NCI-H748 (cell line): ENCODE measurements around the gene RNF144A.

Source experiments
- DNase-seq: peaks from one replicate; lab custom pipeline; 2025; ENCODE audit not compliant: unreplicated experiment; lab: John Stamatoyannopoulos, UW

The RNF144A gene

DNA sequence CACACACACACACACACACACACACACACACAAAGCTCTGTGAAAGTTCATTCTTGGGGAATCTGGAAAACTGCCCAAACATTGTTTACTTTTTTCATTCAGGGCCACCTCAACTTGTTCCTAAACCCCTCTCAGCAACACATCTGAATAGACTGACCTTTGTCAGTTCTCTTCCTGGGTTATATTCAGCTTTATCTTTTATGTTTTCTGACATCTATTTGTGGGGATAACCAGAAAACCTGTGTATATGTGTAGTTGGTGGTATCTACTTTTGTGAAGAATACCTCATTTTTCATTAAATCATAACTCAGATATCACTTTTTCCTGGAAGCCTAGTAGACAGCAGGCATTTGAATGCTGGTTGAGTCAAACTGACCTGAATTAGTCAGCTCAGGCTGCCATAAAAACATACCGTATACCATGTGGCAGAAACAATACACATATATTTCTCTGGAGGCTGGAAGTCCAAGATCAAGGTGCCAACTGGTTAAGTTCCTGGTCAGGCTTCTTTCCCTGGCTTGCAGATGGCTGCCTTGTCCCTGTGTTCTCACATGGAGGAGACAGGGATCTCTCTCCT, 11.0 kb upstream of the RNF144A start:
- peak; percentile 54 for DNase-seq

DNA sequence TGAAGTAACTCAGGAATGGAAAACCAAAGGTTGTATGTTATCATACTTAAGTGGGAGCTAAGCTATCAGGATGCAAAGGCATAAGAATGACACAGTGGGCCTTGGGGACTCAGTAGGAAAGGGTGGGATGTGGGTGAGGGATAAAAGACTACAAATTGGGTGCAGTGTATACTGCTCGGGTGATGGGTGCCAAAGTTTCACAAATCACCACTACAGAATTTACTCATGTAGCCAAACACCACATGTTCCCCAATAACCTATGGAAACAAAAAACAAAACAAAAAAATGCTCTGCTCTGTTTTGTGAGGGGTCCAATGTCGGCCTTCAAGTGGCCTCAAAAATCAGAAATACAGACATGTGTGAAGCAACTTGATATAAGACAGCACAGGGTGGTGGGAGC, 8.9 kb upstream of the RNF144A start:
- DNase-seq: no peak

DNA sequence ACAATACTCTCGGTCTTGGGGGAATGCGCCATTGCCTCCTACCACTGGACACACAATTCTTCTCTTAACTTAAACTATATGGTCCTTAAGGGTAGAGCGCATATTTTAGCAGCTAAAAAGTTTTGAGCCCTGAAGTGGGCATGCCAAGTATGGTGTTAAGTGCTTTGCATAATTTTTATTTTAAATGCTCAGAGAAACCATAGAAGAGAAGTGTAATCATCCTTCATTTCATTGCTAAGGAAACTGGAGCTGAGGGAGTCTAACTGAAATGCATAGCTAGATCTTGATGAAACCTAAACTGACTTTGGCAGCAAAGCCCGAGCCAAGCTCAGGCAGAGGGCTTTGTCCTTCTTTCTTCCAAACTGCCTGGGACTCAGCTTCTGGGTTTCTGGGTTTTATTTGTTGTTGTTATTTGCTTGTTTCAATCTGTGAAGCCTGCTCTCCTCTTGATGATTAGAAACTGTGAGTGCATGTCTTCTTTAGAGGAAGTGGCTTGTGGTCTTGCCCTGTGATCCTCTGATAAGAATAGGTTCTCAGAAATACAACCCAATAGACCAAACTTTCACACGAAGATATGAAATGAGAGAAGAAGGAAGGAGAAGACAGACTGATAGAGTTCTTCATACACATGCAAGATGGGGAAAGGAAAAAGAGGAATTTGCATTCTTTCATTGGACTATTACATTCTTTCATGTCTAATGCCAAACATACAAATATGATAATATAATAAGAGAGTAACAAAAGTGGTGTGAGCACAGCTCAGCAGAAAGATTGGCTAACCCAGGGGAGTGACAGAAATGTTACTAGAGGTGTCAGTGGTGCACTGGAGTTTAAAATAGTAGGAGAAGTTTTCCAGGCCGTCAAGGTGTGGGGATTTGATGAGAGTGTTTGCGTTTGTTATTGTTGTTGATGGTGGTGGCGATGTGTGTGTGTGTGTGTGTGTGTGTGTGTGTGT, 7.5 kb upstream of the RNF144A start:
- DNase-seq: no peak

DNA sequence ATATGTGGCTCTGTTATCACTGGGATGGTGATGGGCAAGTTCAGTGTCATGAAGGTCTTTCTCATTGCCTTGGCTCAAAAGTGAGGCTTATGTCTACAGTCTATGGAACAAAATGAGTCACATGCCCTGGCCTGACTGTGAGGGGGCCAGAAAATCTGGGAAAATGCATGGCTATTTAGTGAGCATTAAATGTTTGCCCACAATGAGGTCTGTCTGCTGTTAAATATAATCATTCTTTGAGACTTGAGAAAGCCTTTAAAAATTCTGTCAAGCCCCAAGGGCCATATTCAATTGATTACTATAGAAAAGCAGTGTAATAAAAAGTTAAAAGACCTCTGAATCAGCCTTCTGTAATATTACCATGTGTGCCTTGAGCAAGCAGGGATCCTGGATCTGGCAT, 5.5 kb upstream of the RNF144A start:
- no peak for DNase-seq

DNA sequence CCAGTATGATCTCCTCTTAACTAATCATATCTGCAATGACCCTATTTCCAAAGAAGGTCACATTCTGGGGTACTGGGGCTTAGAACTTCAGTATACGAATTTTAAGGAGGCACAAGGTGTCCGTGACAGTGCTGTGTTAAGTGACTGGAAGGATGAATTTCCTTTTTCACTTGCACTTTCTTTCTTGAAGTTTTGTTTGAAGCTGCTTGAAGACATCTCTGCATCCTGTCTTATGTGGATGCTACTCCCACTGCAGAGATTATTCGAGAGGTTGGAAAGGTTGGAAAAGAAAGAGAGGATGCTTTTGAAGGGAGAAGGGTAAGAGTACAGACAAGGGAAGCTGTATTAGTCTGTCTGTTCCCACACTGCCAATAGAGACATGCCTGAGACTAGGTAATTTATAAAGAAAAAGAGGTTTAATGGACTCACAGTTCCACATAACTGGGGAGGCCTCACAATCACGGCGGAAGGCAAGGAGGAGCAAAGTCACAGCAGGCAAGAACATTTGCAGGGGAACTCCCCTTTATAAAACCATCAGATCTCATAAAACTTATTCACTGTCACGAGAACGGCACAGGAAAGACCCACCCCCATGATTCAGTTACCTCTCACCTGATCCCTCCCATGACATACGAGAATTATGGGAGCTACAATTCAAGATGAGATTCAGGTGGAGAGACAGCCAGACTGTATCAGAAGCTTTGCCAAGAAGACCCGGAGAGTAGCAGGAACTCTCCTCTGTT, 3.6 kb upstream of the RNF144A start:
- no peak for DNase-seq

DNA sequence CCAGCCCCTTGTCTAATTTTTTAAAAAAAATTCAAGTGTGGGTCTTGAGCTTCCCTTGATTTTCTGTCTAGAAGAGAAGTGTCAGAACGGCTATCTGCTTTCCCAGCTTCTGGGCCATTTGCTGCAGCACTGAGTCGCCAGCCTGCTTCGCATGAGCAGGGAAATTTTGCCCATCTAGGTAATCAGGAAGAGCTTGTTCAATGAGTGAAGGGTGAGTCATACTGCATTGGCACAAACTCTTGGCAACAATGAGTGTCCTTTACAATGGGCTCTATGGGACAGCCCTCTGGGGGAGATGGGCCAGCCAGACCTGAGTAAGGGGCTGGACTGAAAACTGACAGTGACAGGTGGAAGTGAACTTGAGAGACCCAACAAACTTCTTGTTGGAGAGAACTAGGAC, 2.4 kb upstream of the RNF144A start:
- no peak for DNase-seq

DNA sequence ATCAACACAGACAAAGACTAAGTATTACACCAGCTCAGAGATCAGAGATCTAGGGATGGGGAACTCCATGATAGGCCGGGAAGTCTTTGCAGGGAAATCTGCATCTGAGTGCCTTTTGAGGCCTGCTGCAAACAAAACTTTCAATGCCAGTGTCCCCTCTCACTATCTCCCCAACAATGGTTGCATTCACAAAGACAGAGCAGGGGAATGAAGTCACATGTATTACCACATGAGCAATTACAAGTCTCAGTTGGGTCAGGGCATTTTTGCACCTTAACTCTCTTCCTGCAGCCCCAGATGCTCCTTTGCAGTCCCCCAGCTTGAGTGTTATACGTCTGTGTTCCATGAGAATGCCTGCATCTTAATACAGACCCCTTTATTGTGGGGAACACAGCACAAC, 1.8 kb upstream of the RNF144A start:
- no peak for DNase-seq

DNA sequence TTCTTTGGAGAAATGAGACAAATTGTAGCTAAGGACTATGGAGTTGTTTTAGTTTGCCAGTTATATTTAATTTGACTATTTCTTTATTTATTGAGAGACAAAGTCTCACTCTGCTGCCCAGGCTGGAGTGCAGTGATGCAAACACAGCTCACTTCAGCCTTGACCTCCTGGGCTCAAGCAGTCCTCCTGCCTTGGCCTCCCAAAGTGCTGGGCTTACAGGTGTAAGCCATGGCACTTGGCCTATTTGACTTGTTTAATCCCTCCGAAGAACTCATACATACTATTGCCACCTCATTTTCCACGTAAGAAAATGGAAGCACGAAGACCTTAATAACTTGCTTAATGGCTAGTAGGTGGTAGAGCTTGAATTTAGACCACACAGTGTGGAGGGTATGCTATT, 988 bp upstream of the RNF144A start:
- DNase-seq: no peak

DNA sequence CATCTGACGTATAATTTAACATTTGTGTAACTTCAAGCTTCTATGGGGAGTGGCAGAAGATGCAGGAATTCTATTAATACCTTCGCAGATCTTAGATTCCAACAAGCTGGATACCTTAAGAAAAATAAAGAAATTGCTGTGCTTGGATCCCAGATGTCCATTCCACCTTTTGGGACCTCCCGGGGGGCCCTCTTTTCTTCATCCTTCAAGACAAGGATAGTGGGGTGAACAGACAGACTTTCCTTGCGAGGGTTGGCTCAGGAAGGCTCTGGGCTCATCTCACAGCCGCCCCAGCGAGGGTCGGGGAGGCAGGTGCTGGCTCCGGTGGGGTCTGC, 509 bp upstream of the RNF144A start:
- DNase-seq: no peak

DNA sequence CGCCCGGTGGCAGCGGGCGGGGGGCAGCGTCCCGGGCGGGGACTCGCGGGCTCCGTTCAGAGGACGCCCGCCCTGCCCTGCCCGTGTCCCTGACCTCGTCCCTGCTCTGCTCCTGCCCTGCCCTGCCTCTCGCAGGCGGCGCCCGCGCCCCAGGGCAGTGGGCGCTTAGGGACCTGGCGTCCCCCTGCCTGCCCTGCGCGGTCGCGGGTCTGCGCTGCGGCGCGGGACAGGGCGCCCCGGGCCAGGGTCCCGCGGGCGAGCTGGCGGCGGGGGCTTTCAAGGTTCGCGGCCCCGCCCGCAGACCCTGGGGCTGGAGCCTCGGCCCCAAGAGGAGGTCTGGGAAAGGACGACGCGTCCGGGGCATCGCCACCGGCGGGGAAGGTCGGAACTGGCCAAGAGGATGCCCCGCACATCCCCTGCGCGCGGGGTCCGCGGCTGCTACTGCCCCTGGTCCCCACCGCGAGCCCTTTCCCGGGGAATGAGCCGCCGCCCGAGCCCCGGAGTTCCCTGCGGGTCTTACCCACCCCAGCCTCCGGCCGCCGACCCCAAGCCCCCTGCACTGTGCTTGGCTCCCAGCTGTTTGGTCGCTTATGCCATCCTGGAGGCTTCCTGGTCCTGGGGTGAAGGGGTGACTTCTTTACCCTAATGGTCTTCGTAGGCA, 679 bp downstream of the RNF144A start:
- peak; percentile 63 for DNase-seq

DNA sequence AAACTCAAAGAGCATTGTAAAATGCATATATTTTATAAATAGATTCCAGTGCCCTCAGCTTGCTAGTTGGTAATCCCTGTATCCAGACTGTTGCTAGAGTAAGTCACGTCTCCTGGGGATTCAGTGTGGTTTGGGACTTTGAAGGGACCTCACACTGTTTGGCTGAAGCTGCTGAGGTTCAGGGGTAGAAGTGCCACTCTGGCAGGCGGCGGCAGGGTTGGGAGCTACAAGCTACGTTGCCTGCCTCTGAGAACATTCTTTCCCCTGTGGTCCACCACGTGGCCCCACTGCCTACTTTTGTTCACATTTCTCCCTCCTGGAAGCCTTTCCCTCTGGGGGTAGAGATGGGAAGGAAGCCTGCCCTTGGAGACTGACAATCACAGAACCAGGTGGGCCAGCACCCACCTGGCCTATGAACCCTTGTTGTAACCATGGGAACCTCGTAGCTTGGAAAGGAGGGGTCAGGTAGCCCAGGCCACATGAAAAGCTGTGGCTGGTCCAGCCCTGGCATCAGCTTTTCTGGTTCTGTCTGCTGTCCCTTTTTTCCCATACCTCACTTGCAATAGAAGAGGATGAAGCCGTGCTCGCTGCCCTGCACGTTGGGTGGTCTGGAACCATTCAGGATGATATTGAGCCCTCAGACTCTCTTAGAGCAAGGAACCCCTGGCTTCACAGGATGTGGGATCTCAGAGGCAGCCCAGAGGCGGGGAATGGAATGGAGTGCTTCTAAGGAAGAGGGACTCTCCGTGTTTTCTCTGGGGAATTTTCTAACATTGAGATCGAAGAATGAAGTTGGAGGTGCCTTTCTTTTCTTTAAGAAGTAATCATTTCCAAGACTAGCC, 2.9 kb downstream of the RNF144A start:
- no peak for DNase-seq

DNA sequence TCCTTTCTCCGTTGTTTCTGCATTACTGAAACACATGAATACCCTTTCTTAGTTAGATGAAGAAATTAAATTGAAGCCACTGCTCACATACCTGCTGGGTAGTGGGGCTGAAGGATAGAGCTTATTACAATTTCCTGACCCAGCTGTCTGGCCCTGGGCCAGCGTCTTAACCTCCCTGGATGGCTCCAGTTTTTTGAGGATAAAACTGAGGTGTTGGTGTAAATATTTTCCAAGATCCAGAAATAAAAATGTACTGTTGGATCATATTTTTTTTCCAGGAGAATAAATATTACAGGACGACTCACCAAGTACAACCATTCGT, 3.5 kb downstream of the RNF144A start:
- DNase-seq: no peak

DNA sequence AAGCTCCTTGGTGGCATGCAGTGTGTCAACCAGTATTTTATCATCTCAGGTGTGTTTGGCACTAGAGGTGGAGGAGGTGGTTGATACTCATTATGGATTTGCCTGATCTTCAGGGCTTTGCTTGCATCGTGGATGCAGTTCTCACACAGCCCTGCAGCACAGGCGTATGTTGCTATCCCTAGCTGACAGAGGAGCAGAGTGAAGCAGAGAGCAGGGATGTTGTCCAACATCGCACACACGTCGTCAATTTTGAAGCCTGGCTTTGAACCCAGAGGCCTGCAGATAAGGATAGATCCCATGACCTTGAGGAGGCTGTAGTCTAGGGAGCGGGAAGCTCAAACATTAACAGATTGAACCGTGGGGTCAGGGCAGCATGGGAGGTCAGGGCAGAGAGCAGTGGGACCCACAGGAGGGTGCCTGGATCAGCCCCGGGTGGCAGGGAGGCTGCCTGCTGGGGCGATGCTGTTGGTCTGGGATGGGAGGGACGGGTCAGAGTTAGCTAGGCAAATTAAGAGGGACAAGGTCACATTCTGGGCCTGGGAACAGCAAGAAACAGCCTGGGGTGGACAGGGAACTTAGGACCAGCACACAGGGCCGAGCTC, 4.2 kb downstream of the RNF144A start:
- DNase-seq: no peak

DNA sequence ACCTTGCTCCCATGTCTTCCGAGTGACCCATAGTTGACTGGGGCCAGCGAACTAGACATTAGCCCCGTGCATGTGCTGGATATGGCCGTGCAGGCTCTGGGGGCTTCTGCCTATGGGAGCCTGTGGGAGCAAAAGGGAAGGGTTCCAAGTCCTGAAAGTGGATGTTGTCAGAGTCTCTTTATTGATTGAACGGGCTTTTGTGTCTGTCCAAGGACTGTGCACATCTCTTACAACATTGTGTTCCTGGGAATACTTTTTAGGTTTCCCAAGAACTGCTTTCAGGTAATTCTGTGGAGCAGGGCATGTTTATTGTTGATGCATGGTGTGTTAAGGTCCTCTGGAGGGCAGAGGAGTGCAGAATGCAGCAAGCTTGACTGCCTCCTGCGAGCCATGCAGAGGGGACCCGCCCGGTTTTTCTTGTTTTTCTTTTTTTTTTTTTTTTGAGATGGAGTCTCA, 5.0 kb downstream of the RNF144A start:
- DNase-seq: peak; percentile 54

DNA sequence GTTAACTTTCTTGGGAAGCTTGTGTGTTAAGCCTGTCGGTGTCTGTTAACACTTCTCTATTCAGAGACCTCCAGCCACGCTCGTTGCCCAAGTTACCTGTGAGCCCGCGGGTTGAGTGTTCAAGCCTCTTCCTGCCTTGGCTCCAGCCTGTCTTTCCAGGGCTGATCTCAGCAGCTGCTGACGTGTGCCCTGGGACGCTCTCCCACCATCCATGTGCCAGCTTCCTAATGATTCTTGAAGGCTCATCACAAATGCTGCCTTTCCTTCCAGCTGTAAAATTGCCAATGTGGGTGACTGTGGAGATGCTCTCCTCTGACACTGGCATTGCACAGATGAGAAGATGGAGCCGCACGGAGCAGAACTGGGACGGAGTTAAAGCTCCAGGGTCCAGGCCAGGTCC, 6.1 kb downstream of the RNF144A start:
- DNase-seq: no peak

DNA sequence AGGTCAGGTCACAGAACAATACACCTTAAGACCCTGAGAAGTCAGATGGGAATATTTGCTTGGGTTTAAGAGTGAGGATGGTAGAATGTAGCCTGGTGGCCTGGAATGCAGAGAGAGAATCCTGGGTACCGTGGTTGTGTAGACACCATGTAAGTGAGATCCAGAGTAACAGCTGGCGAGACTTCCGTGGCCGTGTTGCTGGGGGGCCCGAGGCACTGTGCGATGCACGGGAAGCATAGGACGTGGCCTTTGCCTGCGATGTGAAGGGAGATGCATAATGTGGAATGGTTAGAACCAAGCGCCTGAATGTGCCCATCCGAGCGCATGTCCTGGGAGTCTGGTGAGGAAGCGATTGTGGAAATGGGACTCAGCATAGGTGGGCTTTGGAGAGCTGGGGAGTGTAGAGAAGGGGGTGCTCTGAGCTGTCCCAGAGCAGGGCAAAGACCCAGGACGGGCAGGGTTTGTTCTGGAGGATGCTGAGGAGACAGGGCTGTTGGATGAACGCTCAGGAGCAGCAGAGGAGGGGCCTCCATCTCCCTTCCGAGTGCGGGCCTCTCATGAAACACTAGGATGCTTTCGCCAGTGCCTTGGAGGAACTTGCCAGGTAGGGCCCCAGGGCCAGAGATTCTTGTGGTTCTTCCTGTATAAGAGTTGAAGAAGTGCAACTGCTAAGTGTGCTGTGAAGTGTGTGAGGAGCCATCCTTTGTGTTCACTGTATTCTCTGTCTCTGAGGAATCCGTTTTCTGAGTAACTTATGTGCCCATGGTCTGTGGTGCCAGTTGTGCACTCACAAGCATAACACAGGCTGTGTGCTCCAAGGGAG, 7.1 kb downstream of the RNF144A start:
- no peak for DNase-seq

DNA sequence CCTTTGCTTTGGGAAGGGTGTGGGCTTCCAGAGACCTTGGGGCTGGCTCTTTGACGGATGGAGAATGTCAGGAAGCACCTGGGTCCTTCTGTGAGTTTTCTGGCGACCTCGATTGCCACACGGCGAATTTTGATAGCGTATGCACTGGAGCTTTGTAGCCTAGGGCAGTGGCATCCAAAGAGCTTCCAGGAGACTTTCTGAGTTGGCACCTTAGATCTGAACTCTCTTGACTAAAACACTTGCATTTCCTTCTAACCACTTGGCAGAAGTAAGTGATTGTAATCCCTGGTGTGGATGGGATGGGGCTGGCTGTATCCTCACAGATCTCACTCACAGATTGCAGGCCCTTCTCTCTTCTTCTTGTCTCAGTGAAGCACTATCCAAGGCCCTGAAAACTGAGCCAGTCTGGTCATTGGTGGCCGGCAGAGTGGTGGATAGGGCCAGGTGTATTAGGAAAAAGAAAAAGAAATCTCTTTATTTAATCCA, 7.8 kb downstream of the RNF144A start:
- DNase-seq: no peak

DNA sequence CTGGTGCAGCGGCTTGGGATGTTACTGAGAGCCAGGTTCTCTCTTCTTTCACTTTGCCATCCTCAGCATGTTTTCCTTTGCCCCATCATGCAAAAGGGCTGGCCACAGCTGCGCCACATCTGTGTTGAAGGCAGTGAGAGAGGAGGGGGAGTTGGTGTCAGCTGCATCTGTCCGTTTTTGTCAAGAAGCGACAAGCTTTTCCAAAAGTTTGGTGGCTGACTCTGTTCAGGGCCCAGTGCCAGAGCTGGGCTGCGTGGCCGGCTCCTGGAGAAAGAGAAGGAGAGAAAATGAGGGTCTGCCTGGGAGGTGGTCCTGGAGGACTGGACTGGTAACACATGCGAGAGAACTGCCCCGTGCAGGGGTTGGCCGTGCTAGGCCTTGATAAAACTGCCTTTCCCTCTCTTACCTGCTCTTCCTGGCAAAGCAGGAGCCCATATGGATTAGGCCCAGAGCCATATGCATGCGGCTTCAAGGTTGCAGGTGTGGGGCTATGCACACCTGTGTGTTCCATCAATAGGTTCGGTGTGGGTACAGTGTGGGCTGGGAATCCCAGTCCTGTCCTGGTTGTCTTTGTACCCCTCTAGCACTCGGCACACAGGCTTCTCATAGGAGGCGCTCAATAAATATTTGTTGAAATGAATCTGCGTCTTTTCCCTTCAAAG, 9.0 kb downstream of the RNF144A start:
- no peak for DNase-seq

DNA sequence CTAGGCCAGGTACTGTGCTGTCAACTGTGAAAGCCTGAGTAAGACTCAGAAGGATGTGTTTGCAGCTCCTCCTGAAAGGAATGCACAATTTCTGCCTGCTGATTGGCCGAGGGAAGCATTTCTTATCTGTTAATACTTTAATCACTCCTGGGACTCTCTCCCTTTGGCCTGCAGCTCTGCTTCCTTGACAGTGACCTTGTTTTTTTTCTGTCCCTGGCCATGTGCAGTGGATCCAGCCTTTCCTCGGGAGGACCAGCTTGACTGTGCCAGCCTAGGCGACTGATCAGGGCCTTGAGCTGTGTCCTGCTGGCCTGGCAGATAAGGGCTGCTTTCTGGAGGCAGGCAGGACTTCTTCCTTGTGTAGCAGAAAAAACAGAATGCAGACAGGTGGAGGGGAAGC, 10.0 kb downstream of the RNF144A start:
- no peak for DNase-seq
